ENCODE measurements around the gene ASCC1. TPM values are rescaled to one million over a fixed set of nuclear protein-coding genes. Genes with fewer than 3 reads are reported as not detected.
A peak's percentile ranks its signal among the peaks of the same experiment; 100 is the strongest.
"Not testable (repeated sequence)": the region's sequence is repeated elsewhere in the genome, so short reads cannot be mapped to it uniquely, and the experiment has no call there.

ASCC1 gene
- total RNA-seq, 1 donor from 2014 or later = 35.4 TPM

- no peak for DNase-seq (ENCODE audit: missing footprints)
- intact Hi-C loops (cut with DNase I) = no loop called here
- peak; percentile 49 for ATAC-seq
Measured at GRCh38 chr10:72229261-72230251, 13.5 kb upstream of the ASCC1 start.

GRCh38 chr10:72228318-72228751 lies 12.3 kb upstream of the ASCC1 start:
- ATAC-seq (no peak), DNase-seq (ENCODE audit: missing footprints) (no peak)
- intact Hi-C loops (cut with DNase I) = no loop called here

GRCh38 chr10:72227826-72228225 lies 11.8 kb upstream of the ASCC1 start:
- no peak for ATAC-seq
- DNase-seq (ENCODE audit: missing footprints) = no peak
- intact Hi-C loops (cut with DNase I) = no loop called here

- ATAC-seq = no peak
- intact Hi-C loops (cut with DNase I) = no loop called here
- no peak for DNase-seq (ENCODE audit: missing footprints)
Measured at GRCh38 chr10:72226418-72227027, 10.4 kb upstream of the ASCC1 start.

GRCh38 chr10:72224191-72224590 lies 8.1 kb upstream of the ASCC1 start:
- ATAC-seq; DNase-seq (ENCODE audit: missing footprints): not testable (repeated sequence)
- intact Hi-C loops (cut with DNase I) = loop anchor here (5.0 kb wide), 1 partner anchor 172 kb away; no protein-coding TSS in a partner anchor

- ATAC-seq = peak; percentile 24
- intact Hi-C loops (cut with DNase I) = loop anchor here (2.0 to 5.0 kb wide), 2 partner anchors 111 to 171 kb away; no protein-coding TSS in a partner anchor
- DNase-seq (ENCODE audit: missing footprints) = no peak
Measured at GRCh38 chr10:72223743-72224101, 7.6 kb upstream of the ASCC1 start.

GRCh38 chr10:72221278-72221677 lies 5.2 kb upstream of the ASCC1 start:
- ATAC-seq (no peak), DNase-seq (ENCODE audit: missing footprints) (no peak)
- intact Hi-C loops (cut with DNase I) = loop anchor here (5.0 kb wide), 1 partner anchor 169 kb away; no protein-coding TSS in a partner anchor

GRCh38 chr10:72220637-72221036 lies 4.6 kb upstream of the ASCC1 start:
- intact Hi-C loops (cut with DNase I) = loop anchor here (5.0 kb wide), 1 partner anchor 168 kb away; no protein-coding TSS in a partner anchor
- DNase-seq (ENCODE audit: missing footprints) = no peak
- ATAC-seq = no peak

GRCh38 chr10:72219235-72219814 lies 3.2 kb upstream of the ASCC1 start:
- DNase-seq (ENCODE audit: missing footprints) (no peak), ATAC-seq (no peak)
- intact Hi-C loops (cut with DNase I) = loop anchor here (5.0 kb wide), 2 partner anchors 47 to 87 kb away; no protein-coding TSS in a partner anchor

GRCh38 chr10:72218726-72219125 lies 2.6 kb upstream of the ASCC1 start:
- ATAC-seq (no peak), DNase-seq (ENCODE audit: missing footprints) (no peak)
- intact Hi-C loops (cut with DNase I) = loop anchor here (5.0 kb wide), 2 partner anchors 46 to 86 kb away; no protein-coding TSS in a partner anchor

- intact Hi-C loops (cut with DNase I) = loop anchor here (5.0 kb wide), 2 partner anchors 46 to 86 kb away; no protein-coding TSS in a partner anchor
- no peak for DNase-seq (ENCODE audit: missing footprints)
- ATAC-seq = no peak
Measured at GRCh38 chr10:72218325-72218724, 2.2 kb upstream of the ASCC1 start.

- intact Hi-C loops (cut with DNase I); ATAC-seq; DNase-seq (ENCODE audit: missing footprints): not testable (repeated sequence)
Measured at GRCh38 chr10:72211832-72212231, 4.2 kb downstream of the ASCC1 start.

GRCh38 chr10:72211381-72211780 lies 4.7 kb downstream of the ASCC1 start:
- DNase-seq (ENCODE audit: missing footprints); intact Hi-C loops (cut with DNase I); ATAC-seq: not testable (repeated sequence)

- ATAC-seq; DNase-seq (ENCODE audit: missing footprints); intact Hi-C loops (cut with DNase I): not testable (repeated sequence)
Measured at GRCh38 chr10:72208526-72208925, 7.5 kb downstream of the ASCC1 start.

GRCh38 chr10:72206511-72207229 lies 9.4 kb downstream of the ASCC1 start:
- ATAC-seq = no peak
- no peak for DNase-seq (ENCODE audit: missing footprints)
- intact Hi-C loops (cut with DNase I) = no loop called here

GRCh38 chr10:72204724-72205123 lies 11.4 kb downstream of the ASCC1 start:
- DNase-seq (ENCODE audit: missing footprints) (no peak), ATAC-seq (no peak)
- intact Hi-C loops (cut with DNase I) = no loop called here

- ATAC-seq (no peak), DNase-seq (ENCODE audit: missing footprints) (no peak)
- intact Hi-C loops (cut with DNase I) = no loop called here
Measured at GRCh38 chr10:72204296-72204695, 11.8 kb downstream of the ASCC1 start.

GRCh38 chr10:72201293-72201692 lies 14.8 kb downstream of the ASCC1 start:
- no peak for ATAC-seq
- DNase-seq (ENCODE audit: missing footprints) = no peak
- intact Hi-C loops (cut with DNase I) = no loop called here

Measured in Right ventricle myocardium inferior (tissue), 1 donor.